Suprapubic skin (tissue), 3 donors: ENCODE data around the gene SPATA3.

Experiments
- CTCF ChIP-seq, 2 donors: fragments of 200-600 bp in 1 of 2; fragments of 450-650 bp in 1 of 2; sonication (generic) in 1 of 2; IDR thresholded peaks; one replicate each; pipeline ENCODE4 v1.5.1; 2016 to 2019; ENCODE audit warnings: antibody characterized with exemption in 2 of 2, mild to moderate bottlenecking in 1 of 2, moderate library complexity in 1 of 2
- EP300 ChIP-seq: sonication (generic); formaldehyde crosslinking; IDR thresholded peaks from one replicate; pipeline ENCODE4 v1.6.1; 2017; ENCODE audit warnings: antibody characterized with exemption

- no peak for TF ChIP-seq CTCF (IDR thresholded peaks at IDR 0.05)
- no peak for TF ChIP-seq EP300
Observed at GRCh38 chr2:230961091-230961491, 34.8 kb upstream of the SPATA3 start.
